BLaER1 treated with 17β-estradiol and CSF1 and Interleukin-3, amounts not matched to agents 10 nM and 100 nM (cell line): ENCODE results near the gene POU2F3.

ENCODE experiments used
- H3K27ac ChIP-seq, 11 experiments: shearing (Covaris generic); formaldehyde crosslinking; 2 replicates each; pipeline ENCODE4 v1.8.1; 2022
- H3K27me3 ChIP-seq, 11 experiments: shearing (Covaris generic); formaldehyde crosslinking; 2 replicates each; pipeline ENCODE4 v1.8.1; 2022
- H3K36me3 ChIP-seq, 11 experiments: shearing (Covaris generic); formaldehyde crosslinking; 2 replicates each; pipeline ENCODE4 v1.8.1; 2022
- H3K4me1 ChIP-seq, 10 experiments: shearing (Covaris generic); formaldehyde crosslinking; 2 replicates each; pipeline ENCODE4 v1.8.1; 2022
- H3K4me2 ChIP-seq, 11 experiments: shearing (Covaris generic); formaldehyde crosslinking; 2 replicates each; pipeline ENCODE4 v1.8.1; 2022
- H3K4me3 ChIP-seq, 10 experiments: shearing (Covaris generic); formaldehyde crosslinking; 2 replicates each; pipeline ENCODE4 v1.8.1; 2022
- H3K9ac ChIP-seq, 11 experiments: shearing (Covaris generic); formaldehyde crosslinking; 2 replicates each; pipeline ENCODE4 v1.8.1; 2022
- H3K9me3 ChIP-seq, 11 experiments: shearing (Covaris generic); formaldehyde crosslinking; replicated peaks in 1 of 11; 2 replicates each; pipeline ENCODE4 v1.8.1; 2022
- H4K20me1 ChIP-seq, 11 experiments: shearing (Covaris generic); formaldehyde crosslinking; 2 replicates each; pipeline ENCODE4 v1.8.1; 2022
- Cebpa-rat ChIP-seq, 11 experiments: shearing (Covaris generic); IDR thresholded peaks; 2 replicates each; pipeline ENCODE4 v1.8.1; 2022

The POU2F3 gene

DNA sequence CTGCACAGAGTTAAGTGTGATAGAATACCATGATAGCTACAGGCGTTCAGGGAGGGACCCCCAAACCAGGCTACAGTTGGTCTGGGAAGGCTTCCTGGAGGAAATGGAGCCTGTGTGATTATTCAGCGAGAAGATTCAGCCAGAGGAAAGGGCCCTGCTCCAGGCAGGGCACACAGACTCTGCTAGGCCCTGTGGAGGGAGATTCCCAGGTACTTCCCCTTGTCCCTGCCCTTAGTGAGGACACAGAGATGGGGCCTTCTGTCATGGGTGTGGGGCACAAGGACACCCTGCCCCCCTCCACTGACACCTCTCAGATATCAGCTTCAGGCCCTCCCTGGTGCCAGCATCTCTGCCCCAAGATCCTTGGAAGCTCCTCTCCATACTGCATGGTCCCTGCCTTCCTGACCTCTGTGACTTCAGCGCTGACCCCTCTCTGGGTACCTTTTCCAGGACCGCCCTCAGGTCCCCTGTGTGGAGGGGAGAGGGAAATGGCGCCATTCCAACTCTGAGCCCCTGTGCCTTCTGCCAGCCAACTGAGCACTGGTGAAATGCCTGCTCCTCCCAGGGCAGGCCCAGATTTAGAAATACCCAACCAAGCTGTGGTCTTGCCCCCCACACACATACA lies 12.6 kb upstream of the POU2F3 start:
- peak overlapping the region in 4 of 11 experiments; percentile 15 to 88 (median 80); a peak in 6 of 22 replicates for H3K4me2 ChIP-seq
- peaks cover 29 to 52% (median 45%) of the 10 kb centered on the region in 10 experiments for H3K4me1 ChIP-seq
- peak overlapping the region in 3 of 11 experiments; percentile 9 to 23 (median 10); a peak in 1 of 22 replicates for H3K9ac ChIP-seq
- H3K27me3 ChIP-seq: no peaks in the 10 kb centered on the region
- peaks cover 0 to 14% (median 0%) of the 10 kb centered on the region in 11 experiments; a peak in 3 of 22 replicates for H3K36me3 ChIP-seq
- H3K27ac ChIP-seq: peak overlapping the region in 6 of 11 experiments; percentile 11 to 82 (median 52); a peak in 8 of 22 replicates
- no peak overlapping the region for H3K4me3 ChIP-seq
- TF ChIP-seq Cebpa-rat (IDR thresholded peaks at IDR 0.05): no peak
- H4K20me1 ChIP-seq: peaks cover 0 to 12% (median 0%) of the 10 kb centered on the region in 11 experiments; a peak in 2 of 22 replicates
- no peaks in the 10 kb centered on the region for H3K9me3 ChIP-seq

DNA sequence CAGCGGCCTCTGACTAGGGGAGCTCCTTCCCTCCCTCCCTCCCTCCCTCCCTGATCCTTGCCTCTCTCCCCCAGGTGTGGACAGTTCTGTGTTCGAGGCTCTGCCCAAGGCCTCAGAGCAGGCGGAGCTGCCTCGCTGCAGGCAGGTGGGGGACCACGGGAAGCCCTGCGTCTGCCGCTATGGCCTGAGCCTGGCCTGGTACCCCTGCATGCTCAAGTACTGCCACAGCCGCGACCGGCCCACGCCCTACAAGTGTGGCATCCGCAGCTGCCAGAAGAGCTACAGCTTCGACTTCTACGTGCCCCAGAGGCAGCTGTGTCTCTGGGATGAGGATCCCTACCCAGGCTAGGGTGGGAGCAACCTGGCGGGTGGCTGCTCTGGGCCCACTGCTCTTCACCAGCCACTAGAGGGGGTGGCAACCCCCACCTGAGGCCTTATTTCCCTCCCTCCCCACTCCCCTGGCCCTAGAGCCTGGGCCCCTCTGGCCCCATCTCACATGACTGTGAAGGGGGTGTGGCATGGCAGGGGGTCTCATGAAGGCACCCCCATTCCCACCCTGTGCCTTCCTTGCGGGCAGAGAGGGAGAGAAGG lies 11.1 kb upstream of the POU2F3 start:
- peaks cover 22 to 42% (median 36%) of the 10 kb centered on the region in 10 experiments for H3K4me1 ChIP-seq
- no peak overlapping the region for H3K4me3 ChIP-seq
- TF ChIP-seq Cebpa-rat (IDR thresholded peaks at IDR 0.05): no peak
- H3K27me3 ChIP-seq: peaks cover 0 to 6% (median 0%) of the 10 kb centered on the region in 11 experiments; a peak in 3 of 22 replicates
- peaks cover 0 to 19% (median 0%) of the 10 kb centered on the region in 11 experiments; a peak in 4 of 22 replicates for H4K20me1 ChIP-seq
- H3K36me3 ChIP-seq: peaks cover 0 to 14% (median 0%) of the 10 kb centered on the region in 11 experiments; a peak in 3 of 22 replicates
- H3K9me3 ChIP-seq: no peaks in the 10 kb centered on the region
- no peak overlapping the region for H3K4me2 ChIP-seq
- no peak overlapping the region for H3K27ac ChIP-seq
- H3K9ac ChIP-seq: no peak overlapping the region

DNA sequence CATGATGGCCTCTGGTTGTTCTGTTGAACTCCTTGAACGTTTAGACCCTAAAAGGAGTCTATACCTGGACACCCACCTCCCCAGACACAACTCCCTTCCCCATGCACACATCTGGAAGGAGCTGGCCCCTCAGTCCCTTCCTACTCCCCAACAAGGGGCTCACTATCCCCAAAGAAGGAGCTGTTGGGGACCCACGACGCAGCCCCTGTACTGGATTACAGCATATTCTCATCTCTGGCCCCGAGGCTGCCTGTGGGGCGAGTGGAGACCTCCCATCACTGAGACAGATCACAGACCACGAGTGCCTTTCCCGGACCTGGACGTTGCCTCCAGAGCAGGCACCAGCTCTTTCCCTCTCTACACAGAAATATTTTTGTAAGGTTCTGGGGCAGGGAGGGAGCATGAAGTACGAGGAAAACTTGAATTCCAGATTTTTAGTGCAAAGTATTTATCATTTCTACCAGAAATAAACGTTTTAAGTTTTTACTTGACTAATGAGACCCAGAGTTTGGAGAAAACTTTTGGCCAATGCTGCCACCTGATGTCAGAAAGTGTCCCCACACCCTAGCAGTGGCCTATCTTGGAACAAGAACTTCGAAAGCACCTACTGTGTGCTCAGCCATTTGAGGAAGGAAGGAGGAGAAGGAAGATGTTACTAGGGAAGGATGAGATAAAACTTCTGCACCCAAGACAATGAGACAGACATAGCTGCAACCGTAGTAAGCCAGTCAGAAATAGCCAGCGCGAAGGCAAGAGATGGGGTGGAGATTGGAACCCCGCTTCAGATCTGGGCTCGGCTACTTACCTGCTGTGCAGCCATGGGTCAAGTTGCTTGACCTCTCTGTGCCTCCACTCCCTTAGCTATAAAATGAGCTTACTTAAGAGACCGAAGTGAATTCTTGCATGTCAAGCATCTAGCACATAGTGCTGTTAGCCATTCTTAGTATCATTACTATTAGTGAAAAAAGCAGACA lies 10.2 kb upstream of the POU2F3 start:
- H3K4me3 ChIP-seq: no peak overlapping the region
- no peak for TF ChIP-seq Cebpa-rat (IDR thresholded peaks at IDR 0.05)
- peaks cover 0 to 14% (median 0%) of the 10 kb centered on the region in 11 experiments; a peak in 3 of 22 replicates for H3K36me3 ChIP-seq

DNA sequence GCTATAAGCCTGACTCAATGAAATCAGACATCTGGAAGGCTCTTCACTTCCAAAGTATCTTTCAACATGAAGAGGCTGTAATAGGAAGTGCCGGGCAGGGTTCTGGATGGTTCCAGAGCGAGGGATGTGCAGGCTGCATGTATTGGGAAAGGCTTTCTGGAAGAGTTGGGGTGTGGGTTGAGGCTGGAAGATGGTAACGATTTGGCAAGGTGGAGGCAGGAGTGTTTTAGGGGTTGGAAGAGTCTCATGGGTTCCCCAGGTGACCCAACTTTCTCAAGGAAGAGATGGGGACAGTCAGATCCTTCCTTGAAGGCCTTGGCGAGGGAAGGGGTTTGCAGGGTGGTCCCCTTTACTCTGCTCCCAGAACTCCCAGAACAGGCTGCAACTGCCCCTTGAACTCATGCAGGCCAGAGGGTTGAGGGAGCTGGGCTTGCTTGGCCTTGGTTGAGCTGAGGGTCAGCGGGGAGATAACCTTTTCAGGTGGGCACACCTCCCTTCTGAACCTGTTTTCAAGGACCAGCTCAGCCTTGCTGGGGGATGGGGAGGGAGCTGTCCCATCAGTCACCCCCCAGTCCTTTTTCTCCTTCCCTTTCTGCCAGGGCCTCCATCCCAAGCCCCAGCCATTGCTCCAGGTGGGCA lies 9.4 kb upstream of the POU2F3 start:
- Histone ChIP-seq H3K36me3 (peaks cover 0 to 14% (median 0%) of the 10 kb centered on the region in 11 experiments; a peak in 3 of 22 replicates), H3K27ac (no peak overlapping the region), H3K4me1 (peaks cover 20 to 42% (median 27%) of the 10 kb centered on the region in 10 experiments), H3K4me3 (no peak overlapping the region), H4K20me1 (peaks cover 0 to 35% (median 0%) of the 10 kb centered on the region in 11 experiments; a peak in 5 of 22 replicates), H3K4me2 (no peak overlapping the region), H3K9me3 (no peaks in the 10 kb centered on the region), H3K9ac (no peak overlapping the region), H3K27me3 (peaks cover 0 to 11% (median 0%) of the 10 kb centered on the region in 11 experiments; a peak in 3 of 22 replicates)
- TF ChIP-seq Cebpa-rat (IDR thresholded peaks at IDR 0.05): no peak

More for the DNA sequence above, 10.2 kb upstream of the POU2F3 start:
- Histone ChIP-seq H3K27ac (no peak overlapping the region), H3K9ac (no peak overlapping the region), H3K4me2 (no peak overlapping the region), H3K27me3 (peaks cover 0 to 11% (median 0%) of the 10 kb centered on the region in 11 experiments; a peak in 3 of 22 replicates), H3K4me1 (peaks cover 22 to 42% (median 30%) of the 10 kb centered on the region in 10 experiments), H4K20me1 (peaks cover 0 to 28% (median 0%) of the 10 kb centered on the region in 11 experiments; a peak in 5 of 22 replicates), H3K9me3 (no peaks in the 10 kb centered on the region)

DNA sequence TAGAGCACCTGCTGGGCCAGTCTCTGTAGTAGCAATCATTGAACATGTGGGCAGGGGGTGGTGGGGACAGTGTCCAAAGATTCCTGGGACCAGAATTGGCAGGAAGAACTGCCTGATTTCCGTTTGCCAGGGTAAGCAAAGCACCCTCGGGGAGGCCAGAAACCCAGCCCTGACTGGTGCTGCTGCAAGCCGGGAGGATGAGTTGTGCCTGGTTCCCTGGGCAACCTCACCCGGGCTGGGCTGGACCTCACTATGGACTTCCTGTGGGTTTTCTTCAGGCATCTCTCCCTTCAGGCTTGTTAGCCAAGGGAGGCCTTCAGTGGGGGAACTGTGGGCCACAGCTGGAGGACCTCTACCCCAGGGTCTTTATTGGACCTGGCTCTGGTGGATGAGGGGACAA lies 8.0 kb upstream of the POU2F3 start:
- Histone ChIP-seq H3K27ac (no peak overlapping the region), H3K9ac (no peak overlapping the region)

DNA sequence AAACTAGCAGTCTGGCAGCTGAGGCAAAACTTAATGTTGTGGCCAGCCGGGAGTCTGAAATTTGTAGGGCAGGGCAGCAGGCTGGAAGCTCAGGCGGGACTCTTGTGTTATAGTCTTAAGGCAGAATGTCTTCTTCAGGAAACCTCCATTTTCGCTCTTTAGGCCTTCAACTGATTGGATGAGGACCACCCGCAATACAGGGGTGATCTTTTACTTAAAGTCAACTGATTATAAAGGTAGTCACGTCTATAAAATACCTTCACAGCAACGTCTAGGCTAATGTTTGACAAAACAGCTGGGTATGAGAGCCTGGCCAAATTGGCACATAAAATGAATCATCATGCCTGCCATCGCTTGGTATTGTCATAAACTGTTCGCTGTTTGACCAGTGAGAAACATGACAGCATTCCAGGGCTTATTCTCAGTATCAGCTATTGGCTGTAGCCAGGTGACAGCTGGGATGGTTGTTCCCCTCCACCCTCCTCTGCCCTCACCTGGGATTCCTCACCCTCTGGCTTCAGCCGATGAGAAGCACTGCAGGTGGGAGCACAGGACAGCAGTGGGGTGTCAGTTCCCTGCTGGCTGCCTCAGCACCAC lies 6.6 kb upstream of the POU2F3 start:
- Histone ChIP-seq H4K20me1 (peaks cover 0 to 35% (median 0%) of the 10 kb centered on the region in 11 experiments; a peak in 6 of 22 replicates), H3K9ac (peak overlapping the region in 1 of 11 experiments; percentile 9; a peak in 1 of 22 replicates), H3K9me3 (no peaks in the 10 kb centered on the region), H3K4me1 (peaks cover 5 to 36% (median 30%) of the 10 kb centered on the region in 10 experiments; a peak in 18 of 20 replicates), H3K27ac (no peak overlapping the region), H3K4me2 (peak overlapping the region in 3 of 11 experiments; percentile 1 to 49 (median 41); a peak in 4 of 22 replicates), H3K36me3 (no peaks in the 10 kb centered on the region; a peak in 1 of 22 replicates), H3K27me3 (peaks cover 0 to 16% (median 2%) of the 10 kb centered on the region in 11 experiments; a peak in 9 of 22 replicates), H3K4me3 (no peak overlapping the region)
- TF ChIP-seq Cebpa-rat (IDR thresholded peaks at IDR 0.05): no peak

More for the DNA sequence above, 8.0 kb upstream of the POU2F3 start:
- H3K36me3 ChIP-seq: peaks cover 0 to 8% (median 0%) of the 10 kb centered on the region in 11 experiments; a peak in 3 of 22 replicates
- H3K4me1 ChIP-seq: peaks cover 14 to 38% (median 31%) of the 10 kb centered on the region in 10 experiments
- no peak for TF ChIP-seq Cebpa-rat (IDR thresholded peaks at IDR 0.05)
- H3K4me2 ChIP-seq: no peak overlapping the region
- H3K4me3 ChIP-seq: no peak overlapping the region
- H3K27me3 ChIP-seq: peaks cover 0 to 16% (median 0%) of the 10 kb centered on the region in 11 experiments; a peak in 4 of 22 replicates
- no peaks in the 10 kb centered on the region for H3K9me3 ChIP-seq
- H4K20me1 ChIP-seq: peaks cover 0 to 35% (median 0%) of the 10 kb centered on the region in 11 experiments; a peak in 6 of 22 replicates

DNA sequence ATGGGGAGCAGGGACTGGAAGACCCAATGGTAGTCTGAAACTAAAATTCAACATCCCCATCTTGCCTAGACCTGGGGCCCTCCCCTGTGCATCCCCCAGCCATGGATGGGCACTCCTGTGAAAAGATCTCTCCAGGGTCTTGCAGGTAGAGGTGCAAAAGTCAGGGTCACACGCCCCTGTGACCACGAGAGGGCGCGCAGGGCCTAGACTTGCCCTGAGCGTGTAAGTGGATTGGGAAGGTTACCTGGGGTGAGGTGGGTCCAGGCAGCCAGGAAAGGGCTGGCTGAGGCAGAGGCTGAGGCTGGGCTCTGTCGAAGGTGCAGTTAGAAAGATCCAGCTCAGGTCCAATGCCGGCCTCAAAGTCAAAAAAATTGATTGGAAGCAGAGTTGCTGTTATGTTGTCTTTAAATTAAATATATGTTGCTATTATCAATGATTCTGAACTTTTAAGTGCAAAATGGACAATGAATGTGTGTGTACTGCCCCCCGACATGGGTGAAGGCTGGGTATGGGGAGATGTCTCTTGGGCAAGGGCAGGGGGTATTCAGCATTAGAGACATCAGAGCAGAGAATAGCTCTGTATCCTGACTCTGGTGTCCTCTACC lies 4.8 kb upstream of the POU2F3 start:
- H3K27ac ChIP-seq: no peak overlapping the region

More for the DNA sequence above, 4.8 kb upstream of the POU2F3 start:
- Histone ChIP-seq H3K4me2 (peak overlapping the region in 9 of 11 experiments; percentile 21 to 86 (median 67); a peak in 13 of 22 replicates), H3K4me1 (peaks cover 5 to 36% (median 30%) of the 10 kb centered on the region in 10 experiments; a peak in 18 of 20 replicates), H4K20me1 (peaks cover 0 to 43% (median 0%) of the 10 kb centered on the region in 11 experiments; a peak in 6 of 22 replicates), H3K36me3 (no peaks in the 10 kb centered on the region), H3K27me3 (peaks cover 13 to 32% (median 20%) of the 10 kb centered on the region in 11 experiments), H3K9me3 (no peaks in the 10 kb centered on the region), H3K4me3 (no peak overlapping the region), H3K9ac (peak overlapping the region in 1 of 11 experiments; percentile 27; a peak in 1 of 22 replicates)
- TF ChIP-seq Cebpa-rat (IDR thresholded peaks at IDR 0.05): no peak
